HL-60 (cell line): ENCODE data around the gene MYO5C.

Source experiments
- POLR2AphosphoS5 ChIP-seq: IDR thresholded peaks from 2 replicates; pipeline ENCODE4 v1.6.1; 2012; ENCODE audit warnings: low read depth
- REST ChIP-seq: IDR thresholded peaks from 2 replicates; pipeline ENCODE4 v1.6.1; 2012; ENCODE audit warnings: low read depth; ENCODE audit not compliant: insufficient replicate concordance
- SPI1 ChIP-seq: IDR thresholded peaks from 2 replicates; pipeline ENCODE4 v1.6.1; 2012; ENCODE audit warnings: low read depth, mild to moderate bottlenecking, borderline replicate concordance
- TF ChIP-seq, protein P1 (sequence below): IDR thresholded peaks from one replicate; pipeline ENCODE4 v1.5.1; 2011; ENCODE audit warnings: low read length, control low read depth, inconsistent platforms; ENCODE audit not compliant: insufficient read depth

GRCh38 chr15:52307847-52308246 is 12.2 kb upstream of the MYO5C start:
- TF ChIP-seq, protein P1, sequence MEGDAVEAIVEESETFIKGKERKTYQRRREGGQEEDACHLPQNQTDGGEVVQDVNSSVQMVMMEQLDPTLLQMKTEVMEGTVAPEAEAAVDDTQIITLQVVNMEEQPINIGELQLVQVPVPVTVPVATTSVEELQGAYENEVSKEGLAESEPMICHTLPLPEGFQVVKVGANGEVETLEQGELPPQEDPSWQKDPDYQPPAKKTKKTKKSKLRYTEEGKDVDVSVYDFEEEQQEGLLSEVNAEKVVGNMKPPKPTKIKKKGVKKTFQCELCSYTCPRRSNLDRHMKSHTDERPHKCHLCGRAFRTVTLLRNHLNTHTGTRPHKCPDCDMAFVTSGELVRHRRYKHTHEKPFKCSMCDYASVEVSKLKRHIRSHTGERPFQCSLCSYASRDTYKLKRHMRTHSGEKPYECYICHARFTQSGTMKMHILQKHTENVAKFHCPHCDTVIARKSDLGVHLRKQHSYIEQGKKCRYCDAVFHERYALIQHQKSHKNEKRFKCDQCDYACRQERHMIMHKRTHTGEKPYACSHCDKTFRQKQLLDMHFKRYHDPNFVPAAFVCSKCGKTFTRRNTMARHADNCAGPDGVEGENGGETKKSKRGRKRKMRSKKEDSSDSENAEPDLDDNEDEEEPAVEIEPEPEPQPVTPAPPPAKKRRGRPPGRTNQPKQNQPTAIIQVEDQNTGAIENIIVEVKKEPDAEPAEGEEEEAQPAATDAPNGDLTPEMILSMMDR = no peak
- TF ChIP-seq REST (no peak), POLR2AphosphoS5 (no peak), SPI1 (no peak)
